Ascending aorta (tissue), 2 donors: Measurements from ENCODE around the gene TBRG1. TPM values are rescaled to one million over a fixed set of nuclear protein-coding genes. Genes with fewer than 3 reads are reported as not detected.

Experiments
- DNase-seq, 2 donors: peaks; one replicate each; pipeline ENCODE4 v3.0.0-alpha.2; 2019; ENCODE audit warnings: low spot score in 2 of 2
- H3K27ac ChIP-seq, 2 donors: fragments of 200-600 bp; sonication (generic); one replicate each; pipeline ENCODE4 v1.5.1; 2016 to 2017; ENCODE audit warnings: mild to moderate bottlenecking in 1 of 2
- H3K27me3 ChIP-seq: fragments of 200-600 bp; sonication (generic); one replicate; pipeline ENCODE4 v1.5.1; 2017
- H3K36me3 ChIP-seq, 2 donors: fragments of 200-600 bp; sonication (generic); one replicate each; pipeline ENCODE4 v1.5.1; 2016
- H3K4me1 ChIP-seq, 2 donors: fragments of 200-600 bp; sonication (generic); one replicate each; pipeline ENCODE4 v1.5.1; 2016 to 2017; ENCODE audit warnings: mild to moderate bottlenecking in 1 of 2
- H3K4me3 ChIP-seq, 2 donors: fragments of 200-600 bp; sonication (generic); one replicate each; pipeline ENCODE4 v1.5.1; 2016 to 2017; ENCODE audit warnings: mild to moderate bottlenecking in 1 of 2
- H3K9me3 ChIP-seq, 2 donors: fragments of 200-600 bp; sonication (generic); one replicate each; pipeline ENCODE4 v1.5.1; 2016
- intact Hi-C: fragments of 100-400 bp; cut with DNase I; formaldehyde crosslinking; loops from one replicate; pipeline ENCODE4 v1.15.1; 2023
- total RNA-seq: library from RNA; depleted of rRNA; stranded (reverse); fragments of >200 nt; gene quantifications from one replicate; pipeline ENCODE4 v1.1.0, GENCODE V29; 2016
- TF ChIP-seq, protein P1 (sequence below), 3 experiments: fragments of 200-600 bp in 2 of 3; fragments of 450-650 bp in 1 of 3; sonication (generic) in 2 of 3; IDR thresholded peaks; one replicate each; pipeline ENCODE4 v1.5.1; 2016 to 2019; ENCODE audit warnings: antibody characterized with exemption in 3 of 3, mild to moderate bottlenecking in 1 of 3, moderate library complexity in 1 of 3

Gene TBRG1
- total RNA-seq, 1 donor from 2014 or later, result 21.2 TPM

DNA sequence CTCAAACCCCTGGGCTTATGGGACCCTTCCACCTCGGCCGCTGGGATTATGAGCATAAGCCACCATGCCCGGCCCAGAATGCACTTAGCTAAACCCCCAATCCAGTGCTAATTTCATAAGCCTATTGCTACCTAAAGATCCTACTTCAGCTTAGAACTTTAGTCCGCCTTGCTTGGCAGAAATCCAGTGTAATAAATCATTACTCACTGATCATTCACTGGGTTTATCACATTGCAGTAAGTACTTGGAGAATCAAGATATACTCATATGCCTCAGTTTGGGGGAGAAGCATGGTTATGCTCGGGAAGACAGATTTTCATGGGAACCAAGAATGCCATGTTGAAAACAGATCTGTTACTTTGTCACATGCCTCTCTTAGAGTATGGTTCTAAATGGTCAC lies 3.8 kb upstream of the TBRG1 start:
- Histone ChIP-seq H3K4me1 (no peaks in the 10 kb centered on the region), H3K27ac (no peak overlapping the region), H3K27me3 (no peaks in the 10 kb centered on the region), H3K36me3 (no peaks in the 10 kb centered on the region), H3K4me3 (no peak overlapping the region), H3K9me3 (no peaks in the 10 kb centered on the region)
- TF ChIP-seq, protein P1, sequence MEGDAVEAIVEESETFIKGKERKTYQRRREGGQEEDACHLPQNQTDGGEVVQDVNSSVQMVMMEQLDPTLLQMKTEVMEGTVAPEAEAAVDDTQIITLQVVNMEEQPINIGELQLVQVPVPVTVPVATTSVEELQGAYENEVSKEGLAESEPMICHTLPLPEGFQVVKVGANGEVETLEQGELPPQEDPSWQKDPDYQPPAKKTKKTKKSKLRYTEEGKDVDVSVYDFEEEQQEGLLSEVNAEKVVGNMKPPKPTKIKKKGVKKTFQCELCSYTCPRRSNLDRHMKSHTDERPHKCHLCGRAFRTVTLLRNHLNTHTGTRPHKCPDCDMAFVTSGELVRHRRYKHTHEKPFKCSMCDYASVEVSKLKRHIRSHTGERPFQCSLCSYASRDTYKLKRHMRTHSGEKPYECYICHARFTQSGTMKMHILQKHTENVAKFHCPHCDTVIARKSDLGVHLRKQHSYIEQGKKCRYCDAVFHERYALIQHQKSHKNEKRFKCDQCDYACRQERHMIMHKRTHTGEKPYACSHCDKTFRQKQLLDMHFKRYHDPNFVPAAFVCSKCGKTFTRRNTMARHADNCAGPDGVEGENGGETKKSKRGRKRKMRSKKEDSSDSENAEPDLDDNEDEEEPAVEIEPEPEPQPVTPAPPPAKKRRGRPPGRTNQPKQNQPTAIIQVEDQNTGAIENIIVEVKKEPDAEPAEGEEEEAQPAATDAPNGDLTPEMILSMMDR (IDR thresholded peaks at IDR 0.05), result no peak
- intact Hi-C loops, result no loop called here
- no peak for DNase-seq

DNA sequence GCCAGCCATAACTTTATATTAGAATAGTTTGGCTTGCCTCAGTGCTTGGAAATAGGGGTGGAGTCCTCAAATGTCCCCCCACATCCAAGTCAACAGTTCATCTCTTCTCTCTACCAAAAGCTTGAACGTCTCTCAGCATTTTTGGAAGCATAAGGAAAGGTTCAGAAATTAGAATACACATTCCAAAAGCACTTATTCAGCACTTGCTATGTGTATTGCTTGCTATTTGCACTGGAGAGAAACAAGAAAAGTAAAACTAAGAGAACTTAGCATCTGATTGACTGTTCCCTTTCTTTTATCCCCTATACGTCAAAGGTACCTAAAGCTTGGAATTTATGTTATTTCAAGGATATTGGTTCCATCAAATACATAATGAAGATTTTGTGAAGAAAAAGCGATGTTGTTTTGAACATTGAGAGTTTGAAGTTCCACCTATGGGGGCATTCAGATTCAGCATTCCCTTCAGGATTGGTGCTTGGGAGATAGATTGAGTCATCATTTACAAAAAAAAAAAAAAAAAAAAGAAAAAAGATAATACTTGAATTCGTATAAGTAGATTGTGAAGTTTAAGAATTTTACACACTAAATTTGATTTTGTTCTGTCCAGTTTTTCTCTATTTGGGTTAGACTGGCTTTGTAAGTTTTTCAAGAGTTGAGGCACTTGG lies 1.3 kb downstream of the TBRG1 start:
- TF ChIP-seq, protein P1 (IDR thresholded peaks at IDR 0.05), result no peak
- peak overlapping the region; percentile 82 to 94 for H3K4me3 ChIP-seq
- H3K4me1 ChIP-seq, result peaks cover 0 to 3% of the 10 kb centered on the region in 2 donors
- H3K27ac ChIP-seq, result peak overlapping the region in 1 of 2 donors; percentile 98
- DNase-seq, result no peak
- H3K36me3 ChIP-seq, result peaks cover 31 to 32% of the 10 kb centered on the region in 2 donors
- H3K9me3 ChIP-seq, result no peaks in the 10 kb centered on the region
- H3K27me3 ChIP-seq, result no peaks in the 10 kb centered on the region
- intact Hi-C loops, result loop anchor here (2.0 to 5.0 kb wide), 3 partner anchors 49 to 488 kb away; partner anchors contain the start of genes CCDC15, SIAE, SPA17 and TMEM218

DNA sequence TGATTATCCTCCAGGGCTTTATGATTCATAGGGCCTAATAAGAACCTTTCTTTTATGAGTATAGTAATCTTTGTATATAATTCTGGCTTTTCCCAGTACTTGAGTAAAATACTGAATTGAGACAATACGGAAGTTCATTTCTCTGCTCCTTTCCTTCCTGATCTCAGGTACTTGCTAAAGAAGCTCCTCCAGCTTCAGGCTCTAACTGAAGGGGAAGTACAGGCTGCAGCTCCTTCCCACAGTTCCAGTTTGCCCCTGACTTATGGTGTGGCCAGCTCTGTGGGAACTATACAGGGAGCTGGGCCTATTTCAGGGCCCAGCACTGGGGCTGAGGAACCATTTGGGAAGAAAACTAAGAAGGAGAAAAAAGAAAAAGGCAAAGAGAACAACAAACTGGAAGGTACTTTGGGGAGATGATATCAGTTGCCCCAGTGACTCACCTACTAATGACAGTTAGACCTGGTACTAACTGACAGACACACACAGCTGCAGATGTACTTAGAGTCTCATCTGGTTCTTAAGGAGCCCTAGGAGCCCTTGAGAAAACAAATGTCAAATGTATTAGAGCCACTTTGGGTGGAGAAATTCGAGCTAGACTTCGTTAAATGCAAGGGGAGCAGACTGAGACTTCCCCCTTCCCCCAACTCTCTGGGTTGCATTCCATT lies 3.0 kb downstream of the TBRG1 start:
- no peak overlapping the region for H3K4me3 ChIP-seq
- H3K4me1 ChIP-seq, result peaks cover 0 to 3% of the 10 kb centered on the region in 2 donors
- TF ChIP-seq, protein P1 (IDR thresholded peaks at IDR 0.05), result no peak
- H3K27ac ChIP-seq, result no peak overlapping the region
- H3K36me3 ChIP-seq, result peaks cover 37 to 38% of the 10 kb centered on the region in 2 donors
- no peak for DNase-seq
- H3K27me3 ChIP-seq, result no peaks in the 10 kb centered on the region
- intact Hi-C loops, result no loop called here
- no peaks in the 10 kb centered on the region for H3K9me3 ChIP-seq

DNA sequence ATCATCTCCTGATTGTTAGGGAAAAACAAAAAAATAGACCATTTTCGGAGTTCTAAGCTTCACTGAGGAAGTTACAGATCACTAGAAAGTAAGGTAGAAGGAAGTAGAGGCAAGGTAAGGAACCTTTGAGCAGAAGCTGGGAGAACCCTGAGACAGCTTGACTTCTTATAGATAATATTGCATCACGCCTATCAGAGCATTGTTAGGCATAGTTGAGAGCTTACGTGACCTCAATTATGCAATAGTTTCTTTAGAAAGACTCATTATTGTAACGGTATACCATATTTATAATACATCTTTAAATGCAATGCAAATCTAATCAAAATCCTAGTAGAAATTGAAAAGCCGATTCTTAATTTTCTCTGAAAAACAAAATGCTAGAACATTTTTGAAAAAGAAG lies 4.9 kb downstream of the TBRG1 start:
- H3K36me3 ChIP-seq, result peaks cover 56% of the 10 kb centered on the region in 2 donors
- TF ChIP-seq, protein P1 (IDR thresholded peaks at IDR 0.05), result no peak
- H3K4me3 ChIP-seq, result no peak overlapping the region
- peaks cover 0 to 3% of the 10 kb centered on the region in 2 donors for H3K4me1 ChIP-seq
- H3K27ac ChIP-seq, result no peak overlapping the region
- intact Hi-C loops, result no loop called here
- no peaks in the 10 kb centered on the region for H3K9me3 ChIP-seq
- no peak for DNase-seq
- no peaks in the 10 kb centered on the region for H3K27me3 ChIP-seq

DNA sequence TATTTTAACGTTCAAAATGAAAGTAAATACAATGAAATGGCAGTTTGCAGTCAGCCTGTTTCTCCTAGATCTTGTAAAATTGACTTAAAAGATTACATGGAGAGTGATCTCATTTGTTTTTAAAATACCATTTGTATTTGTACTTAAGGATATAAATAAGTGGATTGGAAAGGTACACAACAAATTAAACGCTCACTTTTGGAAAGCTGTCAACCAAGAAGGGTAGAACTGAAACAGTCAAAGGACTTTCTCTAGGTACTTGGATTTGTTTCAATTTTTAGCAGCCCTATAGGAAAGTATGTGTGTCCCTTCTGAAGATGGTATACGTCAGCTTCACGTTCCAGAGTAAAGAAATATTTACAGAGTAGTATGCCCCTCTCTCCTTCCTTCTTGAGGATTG lies 7.3 kb downstream of the TBRG1 start:
- H3K36me3 ChIP-seq, result peaks cover 62 to 69% of the 10 kb centered on the region in 2 donors
- H3K9me3 ChIP-seq, result no peaks in the 10 kb centered on the region
- DNase-seq, result no peak
- intact Hi-C loops, result no loop called here
- H3K4me3 ChIP-seq, result no peak overlapping the region
- peaks cover 0 to 3% of the 10 kb centered on the region in 2 donors for H3K4me1 ChIP-seq
- H3K27me3 ChIP-seq, result no peaks in the 10 kb centered on the region
- no peak overlapping the region for H3K27ac ChIP-seq
- TF ChIP-seq, protein P1 (IDR thresholded peaks at IDR 0.05), result no peak
